ENCODE measurements around the gene SLC17A4. TPM values are rescaled to one million over a fixed set of nuclear protein-coding genes. Genes with fewer than 3 reads are reported as not detected.

Gene SLC17A4
- total RNA-seq, 2 donors from 2014 or later = not detected

DNA sequence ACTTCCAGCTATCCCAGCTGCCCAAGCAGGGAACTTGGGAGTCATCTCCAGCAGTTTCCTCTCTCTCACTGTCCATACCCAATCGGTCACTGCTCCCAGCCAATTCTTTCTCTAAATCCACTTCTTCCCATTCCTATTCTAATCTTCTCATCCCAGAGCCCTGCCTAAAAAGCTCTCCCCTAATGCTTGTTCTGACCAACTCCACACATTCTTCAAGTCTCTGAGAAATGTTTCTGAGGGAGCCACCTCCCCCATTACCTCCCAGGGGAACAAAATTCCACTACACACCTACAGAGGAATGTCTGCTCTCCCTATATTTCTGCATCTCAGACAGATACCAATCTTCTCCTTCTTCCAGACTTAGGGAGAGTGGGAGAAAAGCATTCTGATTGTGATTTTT lies 14.0 kb downstream of the SLC17A4 start:
- H3K9me3 ChIP-seq (ENCODE audit: control insufficient read depth, low read length) = no peaks in the 10 kb centered on the region
- Mint-ChIP-seq H3K4me3 (no peak overlapping the region), H3K9me3 (no peaks in the 10 kb centered on the region), H3K27ac (no peak overlapping the region), H3K36me3 (ENCODE audit: low read depth) (no peaks in the 10 kb centered on the region), H3K27me3 (ENCODE audit: insufficient read depth) (no peaks in the 10 kb centered on the region), H3K4me1 (no peaks in the 10 kb centered on the region)
- no peaks in the 10 kb centered on the region for H3K4me1 ChIP-seq (ENCODE audit: control insufficient read depth, insufficient read depth, low read length)
- no peak overlapping the region for H3K9ac ChIP-seq (ENCODE audit: extremely low read depth, low read length, poor library complexity, severe bottlenecking)
- no peaks in the 10 kb centered on the region for H3K36me3 ChIP-seq (ENCODE audit: control insufficient read depth, insufficient read depth, low read length)
- H3K27ac ChIP-seq (ENCODE audit: low read depth, low read length) = no peak overlapping the region
- no peaks in the 10 kb centered on the region for H3K27me3 ChIP-seq (ENCODE audit: control insufficient read depth, insufficient read depth, low read length, poor library complexity, severe bottlenecking)
- no peak for DNase-seq
- no peak overlapping the region for H3K4me3 ChIP-seq (ENCODE audit: low read length)
- 95 to 100% methylated on average over 1 of the region's 1 CpG for WGBS, 2 experiments (ENCODE audit: insufficient coverage in 1 of 2, insufficient read length in 1 of 2)
- TF ChIP-seq, protein P1, sequence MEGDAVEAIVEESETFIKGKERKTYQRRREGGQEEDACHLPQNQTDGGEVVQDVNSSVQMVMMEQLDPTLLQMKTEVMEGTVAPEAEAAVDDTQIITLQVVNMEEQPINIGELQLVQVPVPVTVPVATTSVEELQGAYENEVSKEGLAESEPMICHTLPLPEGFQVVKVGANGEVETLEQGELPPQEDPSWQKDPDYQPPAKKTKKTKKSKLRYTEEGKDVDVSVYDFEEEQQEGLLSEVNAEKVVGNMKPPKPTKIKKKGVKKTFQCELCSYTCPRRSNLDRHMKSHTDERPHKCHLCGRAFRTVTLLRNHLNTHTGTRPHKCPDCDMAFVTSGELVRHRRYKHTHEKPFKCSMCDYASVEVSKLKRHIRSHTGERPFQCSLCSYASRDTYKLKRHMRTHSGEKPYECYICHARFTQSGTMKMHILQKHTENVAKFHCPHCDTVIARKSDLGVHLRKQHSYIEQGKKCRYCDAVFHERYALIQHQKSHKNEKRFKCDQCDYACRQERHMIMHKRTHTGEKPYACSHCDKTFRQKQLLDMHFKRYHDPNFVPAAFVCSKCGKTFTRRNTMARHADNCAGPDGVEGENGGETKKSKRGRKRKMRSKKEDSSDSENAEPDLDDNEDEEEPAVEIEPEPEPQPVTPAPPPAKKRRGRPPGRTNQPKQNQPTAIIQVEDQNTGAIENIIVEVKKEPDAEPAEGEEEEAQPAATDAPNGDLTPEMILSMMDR (conservative IDR thresholded peaks at IDR 0.05) = no peak

- TF ChIP-seq, protein P1 (conservative IDR thresholded peaks at IDR 0.05) = no peak
- Histone ChIP-seq H3K36me3 (ENCODE audit: control insufficient read depth, insufficient read depth, low read length) (no peaks in the 10 kb centered on the region), H3K27ac (ENCODE audit: low read depth, low read length) (no peak overlapping the region), H3K4me3 (ENCODE audit: low read length) (no peak overlapping the region), H3K27me3 (ENCODE audit: control insufficient read depth, insufficient read depth, low read length, poor library complexity, severe bottlenecking) (no peaks in the 10 kb centered on the region), H3K4me1 (ENCODE audit: control insufficient read depth, insufficient read depth, low read length) (no peaks in the 10 kb centered on the region), H3K9me3 (ENCODE audit: control insufficient read depth, low read length) (no peaks in the 10 kb centered on the region), H3K9ac (ENCODE audit: extremely low read depth, low read length, poor library complexity, severe bottlenecking) (no peak overlapping the region)
- Mint-ChIP-seq H3K4me1 (peaks cover 6% of the 10 kb centered on the region), H3K9me3 (no peaks in the 10 kb centered on the region), H3K27me3 (ENCODE audit: insufficient read depth) (no peaks in the 10 kb centered on the region), H3K4me3 (no peak overlapping the region), H3K27ac (no peak overlapping the region), H3K36me3 (ENCODE audit: low read depth) (no peaks in the 10 kb centered on the region)
- WGBS, 2 experiments (ENCODE audit: insufficient coverage in 1 of 2, insufficient read length in 1 of 2) = 89% methylated on average over 2 of the region's 2 CpGs; no CpG with 5 or more reads in 1 of the 2 experiments
- no peak for DNase-seq
Measured at GRCh38 chr6:25769983-25770382, 15.4 kb downstream of the SLC17A4 start.

DNA sequence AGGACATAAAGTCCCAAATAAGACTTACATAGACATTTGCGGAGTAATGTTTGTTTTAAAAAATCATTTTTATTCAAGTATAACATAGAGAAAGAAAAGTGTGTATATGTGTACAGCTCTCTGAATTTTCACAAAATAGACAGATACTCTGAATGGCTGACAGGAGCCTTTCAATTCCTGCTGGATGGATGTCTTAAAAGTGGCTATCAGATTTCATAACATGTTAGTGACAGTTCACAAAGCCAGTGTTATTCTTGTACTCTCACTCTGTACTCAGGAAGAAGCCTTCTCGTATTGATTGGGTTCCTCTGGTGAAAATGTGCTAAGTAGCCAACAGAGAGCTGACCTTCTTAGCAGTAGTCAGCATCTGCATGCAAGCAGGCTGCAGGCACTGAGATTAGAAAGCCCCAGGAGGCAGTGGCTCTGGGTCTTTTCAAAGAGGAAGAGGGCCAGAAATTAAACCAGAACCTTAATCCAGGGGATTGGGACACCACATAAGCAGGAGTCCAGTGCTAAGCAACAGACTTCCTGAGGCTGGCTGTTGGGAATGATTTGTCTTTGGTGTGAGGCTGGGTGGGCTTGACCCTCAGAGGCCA lies 19.7 kb downstream of the SLC17A4 start:
- Histone ChIP-seq H3K9ac (ENCODE audit: extremely low read depth, low read length, poor library complexity, severe bottlenecking) (no peak overlapping the region), H3K4me3 (ENCODE audit: low read length) (no peak overlapping the region), H3K4me1 (ENCODE audit: control insufficient read depth, insufficient read depth, low read length) (no peaks in the 10 kb centered on the region), H3K27me3 (ENCODE audit: control insufficient read depth, insufficient read depth, low read length, poor library complexity, severe bottlenecking) (no peaks in the 10 kb centered on the region), H3K36me3 (ENCODE audit: control insufficient read depth, insufficient read depth, low read length) (no peaks in the 10 kb centered on the region), H3K27ac (ENCODE audit: low read depth, low read length) (no peak overlapping the region), H3K9me3 (ENCODE audit: control insufficient read depth, low read length) (no peaks in the 10 kb centered on the region)
- TF ChIP-seq, protein P1 (conservative IDR thresholded peaks at IDR 0.05) = no peak
- WGBS, 2 experiments (ENCODE audit: insufficient coverage in 1 of 2, insufficient read length in 1 of 2) = 56 to 60% methylated on average over 1 of the region's 2 CpGs
- Mint-ChIP-seq H3K9me3 (no peaks in the 10 kb centered on the region), H3K27ac (no peak overlapping the region), H3K36me3 (ENCODE audit: low read depth) (no peaks in the 10 kb centered on the region), H3K4me1 (peaks cover 6% of the 10 kb centered on the region), H3K27me3 (ENCODE audit: insufficient read depth) (no peaks in the 10 kb centered on the region), H3K4me3 (no peak overlapping the region)
- DNase-seq = peak; percentile 51
